ENCODE data around the gene RAP1GAP.
A peak's percentile ranks its signal among the peaks of the same experiment; 100 is the strongest.

Gene RAP1GAP

GRCh38 chr1:21624571-21625389 is 44.4 kb downstream of the RAP1GAP start:
- Mint-ChIP-seq H3K27me3 (ENCODE audit: low read depth, poor library complexity) (peaks cover 55% of the 10 kb centered on the region), H3K4me1 (peaks cover 9% of the 10 kb centered on the region), H3K9me3 (no peaks in the 10 kb centered on the region), H3K27ac (no peak overlapping the region), H3K36me3 (ENCODE audit: low read depth) (no peaks in the 10 kb centered on the region), H3K4me3 (no peak overlapping the region)
- no peak for DNase-seq
- no peak for TF ChIP-seq CTCF (IDR thresholded peaks at IDR 0.05)

- Mint-ChIP-seq H3K4me3 (peak overlapping the region; percentile 36), H3K4me1 (peaks cover 21% of the 10 kb centered on the region), H3K27me3 (ENCODE audit: low read depth, poor library complexity) (peaks cover 60% of the 10 kb centered on the region), H3K27ac (no peak overlapping the region), H3K36me3 (ENCODE audit: low read depth) (no peaks in the 10 kb centered on the region), H3K9me3 (no peaks in the 10 kb centered on the region)
- TF ChIP-seq CTCF (IDR thresholded peaks at IDR 0.05): no peak
- no peak for DNase-seq
Measured at GRCh38 chr1:21623410-21623961, 45.7 kb downstream of the RAP1GAP start.

- DNase-seq: peak; percentile 82
- Mint-ChIP-seq H3K27me3 (ENCODE audit: low read depth, poor library complexity) (peaks cover 63% of the 10 kb centered on the region), H3K36me3 (ENCODE audit: low read depth) (no peaks in the 10 kb centered on the region), H3K4me3 (peak overlapping the region; percentile 79), H3K9me3 (no peaks in the 10 kb centered on the region), H3K27ac (no peak overlapping the region), H3K4me1 (peaks cover 23% of the 10 kb centered on the region)
- TF ChIP-seq CTCF (IDR thresholded peaks at IDR 0.05): no peak
Measured at GRCh38 chr1:21622466-21623315, 46.5 kb downstream of the RAP1GAP start.

- no peak overlapping the region for H3K27ac Mint-ChIP-seq
Measured at GRCh38 chr1:21621761-21622436, 47.3 kb downstream of the RAP1GAP start.

DNA sequence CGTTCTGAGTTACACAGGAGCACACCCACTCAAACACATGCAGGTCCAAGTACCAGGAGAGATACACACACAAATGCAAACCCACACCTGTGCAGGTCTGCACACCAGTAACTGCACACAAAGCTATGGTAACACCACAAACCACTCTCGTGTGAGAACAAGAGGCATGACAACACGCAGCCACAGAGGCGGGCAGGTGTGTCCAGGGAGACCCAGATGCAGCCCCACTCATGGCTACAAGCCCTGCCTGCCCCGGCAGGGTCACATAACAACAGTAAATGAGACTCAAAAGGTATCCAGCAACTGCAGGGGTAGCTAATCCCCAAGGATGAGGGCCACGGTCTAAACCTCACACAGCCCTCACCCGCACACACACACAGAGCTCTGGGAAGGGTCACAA is 48.1 kb downstream of the RAP1GAP start:
- DNase-seq: no peak
- H3K27ac Mint-ChIP-seq: no peak overlapping the region
- TF ChIP-seq CTCF (IDR thresholded peaks at IDR 0.05): no peak
- H3K36me3 Mint-ChIP-seq (ENCODE audit: low read depth): no peaks in the 10 kb centered on the region
- peaks cover 64% of the 10 kb centered on the region for H3K27me3 Mint-ChIP-seq (ENCODE audit: low read depth, poor library complexity)
- H3K9me3 Mint-ChIP-seq: no peaks in the 10 kb centered on the region
- peak overlapping the region; percentile 10 for H3K4me3 Mint-ChIP-seq
- H3K4me1 Mint-ChIP-seq: peaks cover 23% of the 10 kb centered on the region

More at GRCh38 chr1:21621761-21622436, 47.3 kb downstream of the RAP1GAP start:
- no peak for DNase-seq
- no peaks in the 10 kb centered on the region for H3K36me3 Mint-ChIP-seq (ENCODE audit: low read depth)
- no peaks in the 10 kb centered on the region for H3K9me3 Mint-ChIP-seq
- H3K4me3 Mint-ChIP-seq: peak overlapping the region; percentile 73
- no peak for TF ChIP-seq CTCF (IDR thresholded peaks at IDR 0.05)
- H3K4me1 Mint-ChIP-seq: peaks cover 23% of the 10 kb centered on the region
- peaks cover 64% of the 10 kb centered on the region for H3K27me3 Mint-ChIP-seq (ENCODE audit: low read depth, poor library complexity)

All from nephron progenitor cell (in vitro differentiated cells).